HG03280 (cell line): ENCODE results near the gene SLC12A5.

ENCODE experiments used
- ATAC-seq: cut with Tn5 transposase; IDR thresholded peaks from one replicate; pipeline ENCODE4 v1.9.1; 2021; ENCODE audit warnings: mild to moderate bottlenecking, moderate library complexity; ENCODE audit not compliant: unreplicated experiment

Gene SLC12A5

DNA sequence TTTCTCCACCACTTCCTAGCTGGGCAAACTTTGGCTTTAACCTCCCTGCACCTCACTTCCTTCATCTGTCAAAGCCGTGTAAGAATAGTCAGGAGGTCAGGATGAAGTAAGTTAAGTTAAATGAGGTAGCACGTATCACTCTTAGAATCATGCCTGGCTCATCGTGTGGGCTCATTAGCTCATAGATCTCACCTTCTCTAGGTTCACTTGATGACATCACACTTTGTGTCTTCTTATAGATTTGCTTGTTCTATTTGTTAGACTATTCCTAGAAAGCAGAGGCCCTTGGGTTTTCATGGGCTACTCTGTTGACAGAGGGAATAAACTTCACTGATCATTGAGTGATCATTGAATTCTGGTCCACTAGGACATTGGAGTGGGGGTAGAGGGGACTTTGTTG lies 72.9 kb downstream of the SLC12A5 start:
- no peak for ATAC-seq

DNA sequence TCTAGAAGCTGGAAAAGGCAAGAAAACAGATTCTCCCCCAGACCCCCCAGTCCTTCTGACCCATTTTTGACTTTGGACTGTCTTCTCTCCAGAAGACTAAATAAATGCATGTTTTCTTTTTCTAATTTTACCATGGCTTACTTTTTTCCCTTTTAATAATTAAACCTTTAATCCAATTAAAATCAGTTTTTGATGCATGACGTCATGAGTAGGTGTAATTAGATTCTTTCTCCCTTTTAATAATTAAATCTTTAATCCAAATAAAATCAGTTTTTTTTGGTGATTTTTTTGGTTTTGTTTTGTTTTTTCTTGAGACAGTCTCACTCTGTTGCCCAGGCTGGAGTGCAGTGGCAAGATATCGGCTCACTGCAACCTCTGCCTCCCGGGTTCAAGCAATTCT lies 73.9 kb downstream of the SLC12A5 start:
- no peak for ATAC-seq

DNA sequence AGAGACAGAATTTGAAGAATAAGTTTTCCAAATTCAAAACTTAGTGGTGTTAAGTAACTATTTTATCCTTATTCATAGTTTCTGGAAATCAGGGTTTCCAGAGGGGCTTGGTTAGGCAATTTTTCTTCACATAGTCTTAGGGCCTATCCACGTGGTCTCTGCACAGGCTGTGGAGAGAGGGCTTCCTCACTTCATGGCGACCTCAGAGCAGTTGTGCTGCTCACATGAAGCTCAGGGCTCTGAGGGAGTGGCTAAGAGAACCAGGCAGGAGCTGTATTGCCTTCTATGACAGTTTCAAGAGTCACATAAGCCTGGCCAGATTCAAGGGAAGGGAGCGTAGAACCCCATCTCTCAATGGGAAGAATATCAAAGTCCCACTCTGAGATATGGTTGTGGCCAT lies 75.2 kb downstream of the SLC12A5 start:
- ATAC-seq, result no peak

DNA sequence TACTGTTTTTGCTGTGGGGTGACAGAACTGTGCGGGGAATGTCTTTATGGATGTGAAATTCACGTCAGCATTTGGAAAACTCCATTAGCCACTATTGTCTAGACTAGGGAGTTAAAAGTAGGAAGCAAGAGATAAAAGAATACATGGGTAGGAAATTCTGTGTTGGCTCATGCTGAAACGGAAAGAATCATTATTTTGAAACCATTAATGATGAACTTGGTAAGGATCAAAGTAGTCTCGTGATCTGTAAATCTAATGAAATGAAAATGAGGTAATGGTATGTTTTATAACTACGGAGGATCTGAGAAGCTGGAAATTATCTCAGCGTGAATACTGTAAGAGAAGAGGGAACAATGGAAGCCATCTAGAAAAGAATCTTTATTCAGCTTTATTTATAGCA lies 78.0 kb downstream of the SLC12A5 start:
- no peak for ATAC-seq

DNA sequence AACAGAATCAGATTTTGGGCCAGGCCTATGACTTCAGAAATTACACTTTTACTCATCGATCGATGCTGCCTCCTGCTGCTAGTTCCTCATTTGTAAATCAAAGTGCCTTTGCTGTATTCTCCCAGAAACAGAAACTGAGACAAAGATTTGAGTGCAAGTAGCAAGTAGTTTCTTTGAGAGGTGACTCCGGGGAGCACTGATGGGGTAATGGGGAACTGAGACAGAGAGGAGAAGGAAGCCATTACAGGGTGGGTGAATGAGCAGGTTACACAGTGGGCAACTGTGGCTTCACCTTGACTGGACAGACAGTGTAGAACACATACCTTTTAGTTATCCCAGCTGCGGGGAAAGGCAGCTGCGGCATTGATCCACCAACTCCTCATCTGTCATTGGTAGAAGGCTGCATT lies 79.4 kb downstream of the SLC12A5 start:
- peak; percentile 82 for ATAC-seq

DNA sequence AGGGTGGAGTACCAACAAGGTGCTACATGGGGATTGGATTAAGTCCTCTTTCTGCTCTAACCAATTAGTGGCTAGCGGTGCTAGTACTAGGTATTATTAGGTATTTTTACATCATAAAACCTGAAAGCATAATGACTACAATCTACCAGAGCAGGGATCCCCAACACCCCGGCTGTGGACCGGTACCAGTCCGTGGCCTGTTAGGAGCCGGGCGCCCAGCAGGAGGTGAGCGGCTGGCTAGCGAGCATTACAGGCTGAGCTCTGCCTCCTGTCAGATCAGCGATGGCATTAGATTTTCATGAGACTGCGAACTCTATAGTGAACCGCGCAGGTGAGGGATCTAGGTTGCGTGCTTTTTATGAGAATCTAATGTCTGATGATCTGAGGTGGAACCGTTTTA lies 80.0 kb downstream of the SLC12A5 start:
- no peak for ATAC-seq
